ENCODE measurements around the gene FBXO24.
A peak's percentile ranks its signal among the peaks of the same experiment; 100 is the strongest.

FBXO24 gene

GRCh38 chr7:100641860-100642533 is 55.9 kb downstream of the FBXO24 start:
- ATAC-seq (ENCODE audit: low read depth) (no peak), DNase-seq (ENCODE audit: low spot score) (no peak)
- Histone ChIP-seq H3K36me3 (ENCODE audit: low read depth) (no peaks in the 10 kb centered on the region), H3K27me3 (ENCODE audit: insufficient read depth, poor library complexity, severe bottlenecking) (no peaks in the 10 kb centered on the region), H3K9me3 (ENCODE audit: severe bottlenecking) (no peaks in the 10 kb centered on the region), H3K4me3 (ENCODE audit: severe bottlenecking) (no peak overlapping the region), H3K27ac (ENCODE audit: poor library complexity, severe bottlenecking) (no peak overlapping the region), H3K4me1 (ENCODE audit: insufficient read depth, poor library complexity, severe bottlenecking) (no peaks in the 10 kb centered on the region)
- TF ChIP-seq CTCF (IDR thresholded peaks at IDR 0.05; ENCODE audit: poor library complexity, severe bottlenecking), result no peak

GRCh38 chr7:100642534-100642907 is 56.4 kb downstream of the FBXO24 start:
- H3K27me3 ChIP-seq (ENCODE audit: insufficient read depth, poor library complexity, severe bottlenecking), result no peaks in the 10 kb centered on the region
- TF ChIP-seq CTCF (IDR thresholded peaks at IDR 0.05; ENCODE audit: poor library complexity, severe bottlenecking), result no peak
- H3K27ac ChIP-seq (ENCODE audit: poor library complexity, severe bottlenecking), result no peak overlapping the region
- no peaks in the 10 kb centered on the region for H3K36me3 ChIP-seq (ENCODE audit: low read depth)
- H3K4me3 ChIP-seq (ENCODE audit: severe bottlenecking), result no peak overlapping the region
- no peaks in the 10 kb centered on the region for H3K4me1 ChIP-seq (ENCODE audit: insufficient read depth, poor library complexity, severe bottlenecking)
- DNase-seq (ENCODE audit: low spot score) (no peak), ATAC-seq (ENCODE audit: low read depth) (peak; percentile 59; the same call in 2 of the 3 replicates)
- H3K9me3 ChIP-seq (ENCODE audit: severe bottlenecking), result no peaks in the 10 kb centered on the region

- H3K27ac ChIP-seq (ENCODE audit: poor library complexity, severe bottlenecking), result no peak overlapping the region
- no peak for TF ChIP-seq CTCF (IDR thresholded peaks at IDR 0.05; ENCODE audit: poor library complexity, severe bottlenecking)
- no peaks in the 10 kb centered on the region for H3K36me3 ChIP-seq (ENCODE audit: low read depth)
- peaks cover 9% of the 10 kb centered on the region for H3K27me3 ChIP-seq (ENCODE audit: insufficient read depth, poor library complexity, severe bottlenecking)
- DNase-seq (ENCODE audit: low spot score) (no peak), ATAC-seq (ENCODE audit: low read depth) (peak; percentile 77)
- H3K9me3 ChIP-seq (ENCODE audit: severe bottlenecking), result no peaks in the 10 kb centered on the region
- H3K4me3 ChIP-seq (ENCODE audit: severe bottlenecking), result no peak overlapping the region
- no peaks in the 10 kb centered on the region for H3K4me1 ChIP-seq (ENCODE audit: insufficient read depth, poor library complexity, severe bottlenecking)
Measured at GRCh38 chr7:100649826-100650565, 63.9 kb downstream of the FBXO24 start.
